ENCODE data around the gene TBC1D20.
"Not testable (repeated sequence)": the region's sequence is repeated elsewhere in the genome, so short reads cannot be mapped to it uniquely, and the experiment has no call there.

Gene TBC1D20

GRCh38 chr20:400454-401275 lies 61.7 kb downstream of the TBC1D20 start:
- DNase-seq, result no peak

- no peak for DNase-seq
Observed at GRCh38 chr20:400128-400453, 62.2 kb downstream of the TBC1D20 start.

GRCh38 chr20:399182-399707 lies 63.1 kb downstream of the TBC1D20 start:
- no peak for DNase-seq

GRCh38 chr20:397432-398237 lies 64.7 kb downstream of the TBC1D20 start:
- DNase-seq, result no peak

GRCh38 chr20:396619-397431 lies 65.5 kb downstream of the TBC1D20 start:
- DNase-seq, result no peak

GRCh38 chr20:396252-396618 lies 66.1 kb downstream of the TBC1D20 start:
- no peak for DNase-seq

- DNase-seq, result not testable (repeated sequence)
Observed at GRCh38 chr20:393296-393695, 69.0 kb downstream of the TBC1D20 start.

- DNase-seq, result no peak
Observed at GRCh38 chr20:391041-391711, 71.2 kb downstream of the TBC1D20 start.

GRCh38 chr20:389220-389619 lies 73.1 kb downstream of the TBC1D20 start:
- DNase-seq, result no peak

- DNase-seq, result no peak
Observed at GRCh38 chr20:388034-388994, 74.0 kb downstream of the TBC1D20 start.

GRCh38 chr20:387520-387919 lies 74.8 kb downstream of the TBC1D20 start:
- no peak for DNase-seq

GRCh38 chr20:386634-387033 lies 75.7 kb downstream of the TBC1D20 start:
- not testable (repeated sequence) for DNase-seq
